WTC11 (cell line): ENCODE results near the gene PTPN1. TPM values are rescaled to one million over a fixed set of nuclear protein-coding genes. Genes with fewer than 3 reads are reported as not detected.

ENCODE experiments used
- ATAC-seq: fragments of 200-7000 bp; cut with Tn5 transposase; 2 replicates; pipeline ENCODE4 v1.10.0; 2021; ENCODE audit warnings: mild to moderate bottlenecking, moderate library complexity
- CTCF ChIA-PET: fragments of 300-600 bp; sonication (Branson Sonifier 250); formaldehyde crosslinking; loops from one replicate; lab custom pipeline; 2021; ENCODE audit warnings: antibody characterized with exemption; lab: Charles Lee
- POLR2A ChIA-PET: fragments of 350-600 bp; sonication (Branson Sonifier 250); formaldehyde crosslinking; loops from one replicate; lab custom pipeline; 2021; ENCODE audit warnings: antibody characterized with exemption; lab: Charles Lee
- DNase-seq: peaks from one replicate; pipeline ENCODE4 v3.0.0; 2021; ENCODE audit warnings: low spot score
- H3K27ac Mint-ChIP-seq: 2 replicates; pipeline ENCODE4 v1.8.0; 2021; ENCODE audit warnings: mixed read lengths
- H3K27me3 Mint-ChIP-seq: 2 replicates; pipeline ENCODE4 v1.8.0; 2021; ENCODE audit warnings: low read depth, mild to moderate bottlenecking, moderate library complexity, mixed read lengths
- H3K36me3 Mint-ChIP-seq: 2 replicates; pipeline ENCODE4 v1.8.0; 2021; ENCODE audit warnings: mixed read lengths
- H3K4me1 Mint-ChIP-seq: 2 replicates; pipeline ENCODE4 v1.8.0; 2022; ENCODE audit warnings: mixed read lengths
- H3K4me3 Mint-ChIP-seq: 2 replicates; pipeline ENCODE4 v1.8.0; 2021; ENCODE audit warnings: mild to moderate bottlenecking, moderate library complexity, mixed read lengths
- H3K9me3 Mint-ChIP-seq: 2 replicates; pipeline ENCODE4 v1.8.0; 2021; ENCODE audit warnings: mixed read lengths
- ATF2 ChIP-seq: sonication (generic); formaldehyde crosslinking; IDR thresholded peaks from 2 replicates; pipeline ENCODE4 v1.8.1; 2022; ENCODE audit warnings: low read depth, missing genetic modification reagents, borderline replicate concordance
- CTCF ChIP-seq: fragments of 200-600 bp; IDR thresholded peaks from 2 replicates; pipeline ENCODE4 v1.8.0; 2022; ENCODE audit warnings: antibody characterized with exemption
- GABPB1 ChIP-seq: sonication (generic); formaldehyde crosslinking; IDR thresholded peaks from 2 replicates; pipeline ENCODE4 v1.8.1; 2023; ENCODE audit warnings: mild to moderate bottlenecking, missing genetic modification reagents
- GRHL2 ChIP-seq: fragments of 250-450 bp; sonication (Bioruptor Pico); IDR thresholded peaks from 2 replicates; pipeline ENCODE4 v1.8.0; 2022; ENCODE audit warnings: mild to moderate bottlenecking, moderate library complexity; ENCODE audit not compliant: insufficient replicate concordance, severe bottlenecking
- NFATC4 ChIP-seq: fragments of 250-450 bp; sonication (Bioruptor Pico); IDR thresholded peaks from 2 replicates; pipeline ENCODE4 v1.9.0; 2021; ENCODE audit warnings: mild to moderate bottlenecking
- NFE2L1 ChIP-seq: sonication (generic); formaldehyde crosslinking; IDR thresholded peaks from 2 replicates; pipeline ENCODE4 v1.8.1; 2023; ENCODE audit warnings: missing genetic modification reagents
- NR1H2 ChIP-seq: sonication (generic); formaldehyde crosslinking; IDR thresholded peaks from 2 replicates; pipeline ENCODE4 v1.9.0; 2021; ENCODE audit warnings: mild to moderate bottlenecking, moderate library complexity, missing genetic modification reagents
- PREB ChIP-seq: sonication (generic); formaldehyde crosslinking; IDR thresholded peaks from 2 replicates; pipeline ENCODE4 v1.8.1; 2022; ENCODE audit warnings: mild to moderate bottlenecking, missing genetic modification reagents, moderate library complexity, borderline replicate concordance
- RORB ChIP-seq: fragments of 250-450 bp; sonication (Bioruptor Pico); IDR thresholded peaks from 2 replicates; pipeline ENCODE4 v1.9.0; 2021; ENCODE audit warnings: mild to moderate bottlenecking
- TCF7 ChIP-seq: sonication (generic); formaldehyde crosslinking; IDR thresholded peaks from 2 replicates; pipeline ENCODE4 v1.8.0; 2022; ENCODE audit warnings: mild to moderate bottlenecking, low read depth, missing genetic modification reagents, moderate library complexity
- USF2 ChIP-seq: sonication (generic); formaldehyde crosslinking; IDR thresholded peaks from 2 replicates; pipeline ENCODE4 v1.8.1; 2023; ENCODE audit warnings: mild to moderate bottlenecking, missing genetic modification reagents, moderate library complexity
- ZNF423 ChIP-seq: fragments of 250-450 bp; sonication (Bioruptor Pico); IDR thresholded peaks from 2 replicates; pipeline ENCODE4 v2.1.2; 2022; ENCODE audit warnings: mild to moderate bottlenecking, moderate library complexity
- ZNF532 ChIP-seq: fragments of 250-450 bp; sonication (Bioruptor Pico); IDR thresholded peaks from 2 replicates; pipeline ENCODE4 v1.9.0; 2021; ENCODE audit warnings: mild to moderate bottlenecking, borderline replicate concordance
- total RNA-seq: library from RNA; stranded (reverse); gene quantifications from 3 replicates; pipeline ENCODE4 v1.2.3, GENCODE V29; 2021
- TF ChIP-seq, protein P1 (sequence below): fragments of 250-450 bp; sonication (Bioruptor Pico); conservative IDR thresholded peaks from 2 replicates; pipeline ENCODE4 v1.9.0; 2021; ENCODE audit warnings: mild to moderate bottlenecking
- TF ChIP-seq, protein P2 (sequence below): sonication (generic); formaldehyde crosslinking; IDR thresholded peaks from 2 replicates; pipeline ENCODE4 v1.8.1; 2022; ENCODE audit warnings: mild to moderate bottlenecking, moderate library complexity, missing genetic modification reagents
- TF ChIP-seq, protein P3 (sequence below): sonication (generic); formaldehyde crosslinking; IDR thresholded peaks from 2 replicates; pipeline ENCODE4 v1.8.0; 2022; ENCODE audit warnings: mild to moderate bottlenecking, missing genetic modification reagents

The PTPN1 gene
- total RNA-seq, 1 experiment from 2014 or later = 29.4 TPM

DNA sequence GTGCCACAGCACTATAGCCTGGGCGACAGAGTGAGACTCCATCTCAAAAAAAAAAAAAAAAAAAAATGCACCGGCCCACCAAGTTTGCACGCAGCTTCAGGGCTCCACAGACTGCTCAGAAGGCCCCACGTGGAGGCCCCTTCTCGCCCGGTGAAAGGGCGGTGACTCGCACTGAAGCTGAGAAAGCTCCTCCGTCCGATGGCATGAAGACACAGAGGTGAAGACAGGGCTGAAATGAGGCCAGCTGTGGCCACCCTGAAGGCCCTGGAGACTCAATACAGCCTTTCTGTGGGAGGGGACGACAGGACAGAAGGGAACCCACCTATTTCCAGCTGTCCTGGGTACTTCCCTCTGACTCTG, 84.0 kb downstream of the PTPN1 start (continued):
- TF ChIP-seq ZNF532 (no peak), NFATC4 (CRISPR knock-in tag) (no peak), NR1H2 (no peak)
- TF ChIP-seq, protein P1, sequence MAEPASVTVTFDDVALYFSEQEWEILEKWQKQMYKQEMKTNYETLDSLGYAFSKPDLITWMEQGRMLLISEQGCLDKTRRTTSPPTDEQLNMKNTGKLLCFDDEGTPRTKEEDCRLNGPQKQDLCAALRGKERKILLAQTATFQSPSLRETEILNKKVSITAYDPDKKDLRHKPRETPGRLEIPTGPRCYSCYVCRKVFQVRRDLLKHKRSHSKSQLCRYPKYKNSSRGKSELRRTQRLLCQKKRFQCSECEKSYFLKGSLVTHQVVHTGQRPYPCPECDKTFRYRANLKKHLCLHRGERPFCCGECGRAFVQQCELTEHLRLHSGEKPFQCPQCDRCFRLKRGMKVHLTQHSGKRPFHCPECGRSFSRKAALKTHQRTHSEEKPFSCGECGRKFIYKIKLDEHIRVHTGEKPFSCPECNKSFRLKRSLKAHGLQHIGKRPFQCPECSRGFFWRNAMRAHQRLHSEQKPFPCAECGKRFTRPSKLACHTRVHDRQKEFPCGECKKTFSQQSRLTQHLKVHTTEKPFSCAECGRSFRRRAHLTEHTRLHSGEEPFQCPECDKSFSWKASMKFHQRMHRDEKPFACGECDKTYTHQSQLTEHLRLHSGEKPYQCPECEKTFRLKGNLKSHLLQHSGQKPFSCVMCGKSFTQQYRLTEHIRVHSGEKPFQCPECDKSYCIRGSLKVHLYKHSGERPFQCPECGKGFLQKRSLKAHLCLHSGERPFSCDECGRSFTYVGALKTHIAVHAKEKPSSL (CRISPR knock-in tag) = no peak
- TF ChIP-seq, all 79 proteins: peak for 0

GRCh38 chr20:50594591-50595432, 84.6 kb downstream of the PTPN1 start:
- CTCF ChIA-PET = interaction anchor here (0.6 to 4.0 kb wide), 8 partner anchors 31 to 1252 kb away, joined by 3 to 26 read pairs (median 4); no protein-coding TSS in a partner anchor
- H3K36me3 Mint-ChIP-seq = no peaks in the 10 kb centered on the region

DNA sequence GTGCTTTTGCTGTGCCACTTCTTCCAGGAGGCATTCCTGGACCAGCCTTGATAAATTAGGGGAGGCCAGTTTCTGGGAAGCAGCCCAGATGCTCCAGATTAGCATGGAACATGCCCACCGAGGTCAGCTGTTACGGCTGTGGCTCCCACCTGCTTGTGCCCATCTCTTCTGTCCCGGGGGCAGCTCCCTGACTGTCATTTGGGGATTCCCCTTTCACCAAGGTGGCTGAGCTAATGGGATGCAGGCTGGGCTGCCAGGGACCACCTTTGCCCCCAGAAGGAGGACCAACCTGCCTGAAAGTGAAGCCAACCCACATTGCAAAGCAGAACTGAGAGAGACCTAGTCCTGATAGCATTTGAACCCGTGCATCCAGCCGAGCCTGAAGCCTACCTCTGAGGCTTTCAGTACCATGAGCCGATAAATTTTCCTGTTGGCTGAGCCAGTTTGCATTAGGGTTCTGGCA, 85.3 kb downstream of the PTPN1 start:
- ATAC-seq (no peak), DNase-seq (no peak)
- Mint-ChIP-seq H3K36me3 (no peaks in the 10 kb centered on the region), H3K27me3 (no peaks in the 10 kb centered on the region), H3K4me1 (peaks cover 11% of the 10 kb centered on the region), H3K9me3 (no peaks in the 10 kb centered on the region), H3K4me3 (no peak overlapping the region), H3K27ac (no peak overlapping the region)
- ChIA-PET CTCF (interaction anchor here (1.1 to 4.0 kb wide), 10 partner anchors 31 to 199 kb away, joined by 3 to 26 read pairs (median 5); no protein-coding TSS in a partner anchor), POLR2A (no interaction called here)
- TF ChIP-seq PREB (CRISPR knock-in tag) = no peak
- TF ChIP-seq ATF2 (CRISPR knock-in tag) = no peak
- TF ChIP-seq, protein P2, sequence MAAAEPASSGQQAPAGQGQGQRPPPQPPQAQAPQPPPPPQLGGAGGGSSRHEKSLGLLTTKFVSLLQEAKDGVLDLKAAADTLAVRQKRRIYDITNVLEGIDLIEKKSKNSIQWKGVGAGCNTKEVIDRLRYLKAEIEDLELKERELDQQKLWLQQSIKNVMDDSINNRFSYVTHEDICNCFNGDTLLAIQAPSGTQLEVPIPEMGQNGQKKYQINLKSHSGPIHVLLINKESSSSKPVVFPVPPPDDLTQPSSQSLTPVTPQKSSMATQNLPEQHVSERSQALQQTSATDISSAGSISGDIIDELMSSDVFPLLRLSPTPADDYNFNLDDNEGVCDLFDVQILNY (CRISPR knock-in tag) = no peak
- no peak for TF ChIP-seq CTCF
- no peak for TF ChIP-seq NFE2L1 (CRISPR knock-in tag)
- TF ChIP-seq NFATC4 (CRISPR knock-in tag) = no peak

More at GRCh38 chr20:50594591-50595432, 84.6 kb downstream of the PTPN1 start:
- H3K27me3 Mint-ChIP-seq = no peaks in the 10 kb centered on the region
- peak; percentile 23 for DNase-seq
- no peak overlapping the region for H3K27ac Mint-ChIP-seq
- peak; percentile 61 for ATAC-seq
- peaks cover 11% of the 10 kb centered on the region for H3K4me1 Mint-ChIP-seq
- H3K9me3 Mint-ChIP-seq = no peaks in the 10 kb centered on the region
- TF ChIP-seq RORB (CRISPR knock-in tag) (no peak), GABPB1 (CRISPR knock-in tag) (no peak), GRHL2 (CRISPR knock-in tag) (no peak), TCF7 (CRISPR knock-in tag) (no peak), ZNF423 (no peak), USF2 (CRISPR knock-in tag) (0 out of 2 replicates have a peak, but pooled peaks have one; percentile 22)
- TF ChIP-seq, protein P3, sequence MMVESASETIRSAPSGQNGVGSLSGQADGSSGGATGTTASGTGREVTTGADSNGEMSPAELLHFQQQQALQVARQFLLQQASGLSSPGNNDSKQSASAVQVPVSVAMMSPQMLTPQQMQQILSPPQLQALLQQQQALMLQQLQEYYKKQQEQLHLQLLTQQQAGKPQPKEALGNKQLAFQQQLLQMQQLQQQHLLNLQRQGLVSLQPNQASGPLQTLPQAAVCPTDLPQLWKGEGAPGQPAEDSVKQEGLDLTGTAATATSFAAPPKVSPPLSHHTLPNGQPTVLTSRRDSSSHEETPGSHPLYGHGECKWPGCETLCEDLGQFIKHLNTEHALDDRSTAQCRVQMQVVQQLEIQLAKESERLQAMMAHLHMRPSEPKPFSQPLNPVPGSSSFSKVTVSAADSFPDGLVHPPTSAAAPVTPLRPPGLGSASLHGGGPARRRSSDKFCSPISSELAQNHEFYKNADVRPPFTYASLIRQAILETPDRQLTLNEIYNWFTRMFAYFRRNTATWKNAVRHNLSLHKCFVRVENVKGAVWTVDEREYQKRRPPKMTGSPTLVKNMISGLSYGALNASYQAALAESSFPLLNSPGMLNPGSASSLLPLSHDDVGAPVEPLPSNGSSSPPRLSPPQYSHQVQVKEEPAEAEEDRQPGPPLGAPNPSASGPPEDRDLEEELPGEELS (CRISPR knock-in tag) = no peak
- TF ChIP-seq, all 79 proteins: peak for 1
- H3K4me3 Mint-ChIP-seq = no peak overlapping the region
- POLR2A ChIA-PET = no interaction called here
